HL-60 (cell line): ENCODE data around the gene SORCS1.

Source experiments
- DNase-seq, 2 experiments: peaks; one replicate each; pipeline ENCODE4 v3.0.0-alpha.2; 2010 to 2020; ENCODE audit warnings: low read depth in 1 of 2, low spot score in 1 of 2
- H3K27ac ChIP-seq: fragments of 250-450 bp; sonication (Bioruptor Pico); replicated peaks from 2 replicates; pipeline ENCODE4 v1.5.1; 2020; ENCODE audit warnings: mild to moderate bottlenecking, moderate library complexity
- H3K27me3 ChIP-seq: fragments of 250-450 bp; sonication (Bioruptor Pico); 2 replicates; pipeline ENCODE4 v1.5.1; 2021; ENCODE audit warnings: mild to moderate bottlenecking, moderate library complexity; ENCODE audit not compliant: insufficient read depth, poor library complexity, severe bottlenecking
- H3K4me3 ChIP-seq: replicated peaks from 2 replicates; pipeline ENCODE4 v1.5.1; 2011; ENCODE audit warnings: mild to moderate bottlenecking, control low read depth, low read length; ENCODE audit not compliant: insufficient read depth
- GABPA ChIP-seq: IDR thresholded peaks from 2 replicates; pipeline ENCODE4 v1.6.1; 2012; ENCODE audit warnings: low read depth
- POLR2AphosphoS5 ChIP-seq: IDR thresholded peaks from 2 replicates; pipeline ENCODE4 v1.6.1; 2012; ENCODE audit warnings: low read depth
- REST ChIP-seq: IDR thresholded peaks from 2 replicates; pipeline ENCODE4 v1.6.1; 2012; ENCODE audit warnings: low read depth; ENCODE audit not compliant: insufficient replicate concordance
- SPI1 ChIP-seq: IDR thresholded peaks from 2 replicates; pipeline ENCODE4 v1.6.1; 2012; ENCODE audit warnings: low read depth, mild to moderate bottlenecking, borderline replicate concordance
- TF ChIP-seq, protein P1 (sequence below): IDR thresholded peaks from one replicate; pipeline ENCODE4 v1.5.1; 2011; ENCODE audit warnings: low read length, control low read depth, inconsistent platforms; ENCODE audit not compliant: insufficient read depth

The SORCS1 gene

DNA sequence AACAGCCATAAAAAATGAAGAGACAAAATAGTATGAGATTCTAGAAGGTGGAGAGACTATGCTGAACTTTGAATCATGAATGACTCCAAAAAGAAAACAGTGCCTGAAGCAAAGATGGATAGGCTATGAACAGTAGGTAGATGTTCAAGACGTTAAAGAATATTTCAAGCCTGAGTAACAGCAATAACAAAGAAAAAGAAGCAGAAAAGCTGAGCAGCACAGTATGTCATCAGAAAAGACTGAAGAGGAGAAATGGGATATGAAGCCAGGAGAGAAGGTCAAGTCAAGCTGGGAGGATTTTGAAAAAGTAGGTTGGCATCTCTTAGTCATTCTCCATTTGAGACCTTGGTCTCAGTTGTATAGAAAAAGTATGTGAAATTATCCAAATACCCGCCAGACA lies 484.4 kb downstream of the SORCS1 start:
- TF ChIP-seq REST (no peak), POLR2AphosphoS5 (no peak), GABPA (no peak), SPI1 (no peak)
- TF ChIP-seq, protein P1, sequence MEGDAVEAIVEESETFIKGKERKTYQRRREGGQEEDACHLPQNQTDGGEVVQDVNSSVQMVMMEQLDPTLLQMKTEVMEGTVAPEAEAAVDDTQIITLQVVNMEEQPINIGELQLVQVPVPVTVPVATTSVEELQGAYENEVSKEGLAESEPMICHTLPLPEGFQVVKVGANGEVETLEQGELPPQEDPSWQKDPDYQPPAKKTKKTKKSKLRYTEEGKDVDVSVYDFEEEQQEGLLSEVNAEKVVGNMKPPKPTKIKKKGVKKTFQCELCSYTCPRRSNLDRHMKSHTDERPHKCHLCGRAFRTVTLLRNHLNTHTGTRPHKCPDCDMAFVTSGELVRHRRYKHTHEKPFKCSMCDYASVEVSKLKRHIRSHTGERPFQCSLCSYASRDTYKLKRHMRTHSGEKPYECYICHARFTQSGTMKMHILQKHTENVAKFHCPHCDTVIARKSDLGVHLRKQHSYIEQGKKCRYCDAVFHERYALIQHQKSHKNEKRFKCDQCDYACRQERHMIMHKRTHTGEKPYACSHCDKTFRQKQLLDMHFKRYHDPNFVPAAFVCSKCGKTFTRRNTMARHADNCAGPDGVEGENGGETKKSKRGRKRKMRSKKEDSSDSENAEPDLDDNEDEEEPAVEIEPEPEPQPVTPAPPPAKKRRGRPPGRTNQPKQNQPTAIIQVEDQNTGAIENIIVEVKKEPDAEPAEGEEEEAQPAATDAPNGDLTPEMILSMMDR: no peak
- no peak overlapping the region for H3K27ac ChIP-seq

GRCh38 chr10:106679314-106679713 lies 485.2 kb downstream of the SORCS1 start:
- TF ChIP-seq SPI1 (no peak), GABPA (no peak), POLR2AphosphoS5 (no peak), REST (no peak)
- TF ChIP-seq, protein P1: no peak
- no peaks in the 10 kb centered on the region for H3K27me3 ChIP-seq
- no peak overlapping the region for H3K27ac ChIP-seq
- no peak for DNase-seq
- H3K4me3 ChIP-seq: no peak overlapping the region

More for the DNA sequence above, 484.4 kb downstream of the SORCS1 start:
- Histone ChIP-seq H3K4me3 (no peak overlapping the region), H3K27me3 (no peaks in the 10 kb centered on the region)
- no peak for DNase-seq

DNA sequence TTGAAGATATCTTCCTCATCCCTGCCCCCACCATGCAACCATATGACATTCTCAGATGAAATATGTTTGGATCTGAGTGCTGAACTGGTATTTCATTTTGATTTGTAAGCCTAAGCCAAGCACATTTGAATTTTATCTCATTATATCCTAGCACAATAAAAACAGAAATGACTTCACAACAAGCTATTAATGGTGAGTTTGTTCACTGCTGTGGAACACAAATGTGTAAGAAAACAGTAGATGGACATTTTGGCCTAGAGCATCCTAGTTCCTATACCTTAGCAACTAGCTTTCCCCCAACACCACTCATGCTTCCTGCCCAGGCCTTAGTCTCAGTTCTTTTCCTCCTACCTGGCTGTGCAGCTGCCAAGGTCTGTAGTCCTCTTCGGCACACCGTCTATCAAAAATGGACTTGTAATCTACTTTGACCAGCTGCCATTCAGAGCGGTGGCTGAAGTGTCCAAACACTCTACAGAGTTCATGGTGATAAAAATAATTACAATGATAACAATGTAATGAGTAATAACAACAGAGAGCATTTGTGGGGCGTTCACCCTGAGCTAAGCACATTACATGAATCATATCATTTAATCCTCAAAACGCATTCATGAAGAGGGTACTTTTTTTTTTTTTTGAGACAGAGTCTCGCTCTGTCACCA lies 491.9 kb downstream of the SORCS1 start:
- no peak overlapping the region for H3K27ac ChIP-seq
- TF ChIP-seq REST: no peak
- TF ChIP-seq GABPA: no peak
- no peak for TF ChIP-seq POLR2AphosphoS5
- TF ChIP-seq SPI1: no peak
- TF ChIP-seq, protein P1: no peak
- no peak for DNase-seq
- no peak overlapping the region for H3K4me3 ChIP-seq
- no peaks in the 10 kb centered on the region for H3K27me3 ChIP-seq
